ENCODE measurements around the gene POU2F2.

POU2F2 gene

GRCh38 chr19:42168206-42168605 lies 36.0 kb upstream of the POU2F2 start:
- Mint-ChIP-seq H3K27ac (no peak overlapping the region), H3K36me3 (ENCODE audit: low read depth) (no peaks in the 10 kb centered on the region), H3K4me3 (no peak overlapping the region), H3K9me3 (no peaks in the 10 kb centered on the region), H3K4me1 (ENCODE audit: low read depth) (peaks cover 9% of the 10 kb centered on the region), H3K27me3 (peaks cover 14% of the 10 kb centered on the region)
- intact Hi-C loops (cut with micrococcal nuclease): no loop called here

- Mint-ChIP-seq H3K4me3 (no peak overlapping the region), H3K27ac (no peak overlapping the region)
- intact Hi-C loops (cut with micrococcal nuclease): no loop called here
Measured at GRCh38 chr19:42166316-42166715, 34.1 kb upstream of the POU2F2 start.

GRCh38 chr19:42165146-42165545 lies 32.9 kb upstream of the POU2F2 start:
- Mint-ChIP-seq H3K27me3 (peaks cover 30% of the 10 kb centered on the region), H3K27ac (no peak overlapping the region), H3K4me3 (no peak overlapping the region), H3K36me3 (ENCODE audit: low read depth) (no peaks in the 10 kb centered on the region), H3K4me1 (ENCODE audit: low read depth) (peaks cover 9% of the 10 kb centered on the region), H3K9me3 (no peaks in the 10 kb centered on the region)
- intact Hi-C loops (cut with micrococcal nuclease): loop anchor here (1.0 kb wide), 1 partner anchor 18 kb away; no protein-coding TSS in a partner anchor

More at GRCh38 chr19:42166316-42166715, 34.1 kb upstream of the POU2F2 start:
- Mint-ChIP-seq H3K9me3 (no peaks in the 10 kb centered on the region), H3K27me3 (peaks cover 21% of the 10 kb centered on the region), H3K36me3 (ENCODE audit: low read depth) (no peaks in the 10 kb centered on the region), H3K4me1 (ENCODE audit: low read depth) (peaks cover 9% of the 10 kb centered on the region)

GRCh38 chr19:42161616-42162263 lies 29.5 kb upstream of the POU2F2 start:
- Mint-ChIP-seq H3K4me3 (no peak overlapping the region), H3K4me1 (ENCODE audit: low read depth) (peaks cover 9% of the 10 kb centered on the region), H3K9me3 (no peaks in the 10 kb centered on the region), H3K27ac (no peak overlapping the region), H3K36me3 (ENCODE audit: low read depth) (no peaks in the 10 kb centered on the region), H3K27me3 (peaks cover 39% of the 10 kb centered on the region)
- intact Hi-C loops (cut with micrococcal nuclease): no loop called here

GRCh38 chr19:42159942-42160341 lies 27.7 kb upstream of the POU2F2 start:
- H3K4me3 Mint-ChIP-seq: no peak overlapping the region
- intact Hi-C loops (cut with micrococcal nuclease): no loop called here
- H3K9me3 Mint-ChIP-seq: no peaks in the 10 kb centered on the region

GRCh38 chr19:42158926-42159325 lies 26.7 kb upstream of the POU2F2 start:
- H3K36me3 Mint-ChIP-seq (ENCODE audit: low read depth): no peaks in the 10 kb centered on the region
- no peaks in the 10 kb centered on the region for H3K9me3 Mint-ChIP-seq
- intact Hi-C loops (cut with micrococcal nuclease): no loop called here
- H3K4me1 Mint-ChIP-seq (ENCODE audit: low read depth): peaks cover 16% of the 10 kb centered on the region
- no peak overlapping the region for H3K27ac Mint-ChIP-seq
- peaks cover 47% of the 10 kb centered on the region for H3K27me3 Mint-ChIP-seq
- no peak overlapping the region for H3K4me3 Mint-ChIP-seq

More at GRCh38 chr19:42159942-42160341, 27.7 kb upstream of the POU2F2 start:
- peaks cover 41% of the 10 kb centered on the region for H3K27me3 Mint-ChIP-seq
- peaks cover 8% of the 10 kb centered on the region for H3K4me1 Mint-ChIP-seq (ENCODE audit: low read depth)
- no peaks in the 10 kb centered on the region for H3K36me3 Mint-ChIP-seq (ENCODE audit: low read depth)
- no peak overlapping the region for H3K27ac Mint-ChIP-seq

- no peaks in the 10 kb centered on the region for H3K9me3 Mint-ChIP-seq
Measured at GRCh38 chr19:42156571-42156970, 24.3 kb upstream of the POU2F2 start.

GRCh38 chr19:42155796-42156195 lies 23.6 kb upstream of the POU2F2 start:
- Mint-ChIP-seq H3K9me3 (no peaks in the 10 kb centered on the region), H3K4me1 (ENCODE audit: low read depth) (peaks cover 16% of the 10 kb centered on the region), H3K4me3 (no peak overlapping the region), H3K27me3 (peaks cover 47% of the 10 kb centered on the region), H3K36me3 (ENCODE audit: low read depth) (no peaks in the 10 kb centered on the region), H3K27ac (no peak overlapping the region)
- intact Hi-C loops (cut with micrococcal nuclease): no loop called here

More at GRCh38 chr19:42156571-42156970, 24.3 kb upstream of the POU2F2 start:
- H3K27ac Mint-ChIP-seq: no peak overlapping the region
- peaks cover 52% of the 10 kb centered on the region for H3K27me3 Mint-ChIP-seq
- no peak overlapping the region for H3K4me3 Mint-ChIP-seq
- H3K4me1 Mint-ChIP-seq (ENCODE audit: low read depth): peaks cover 16% of the 10 kb centered on the region
- H3K36me3 Mint-ChIP-seq (ENCODE audit: low read depth): no peaks in the 10 kb centered on the region
- intact Hi-C loops (cut with micrococcal nuclease): no loop called here

GRCh38 chr19:42154471-42155323 lies 22.5 kb upstream of the POU2F2 start:
- Mint-ChIP-seq H3K4me3 (no peak overlapping the region), H3K36me3 (ENCODE audit: low read depth) (no peaks in the 10 kb centered on the region), H3K9me3 (no peaks in the 10 kb centered on the region), H3K27ac (no peak overlapping the region), H3K27me3 (peaks cover 44% of the 10 kb centered on the region), H3K4me1 (ENCODE audit: low read depth) (peaks cover 16% of the 10 kb centered on the region)
- intact Hi-C loops (cut with micrococcal nuclease): no loop called here

GRCh38 chr19:42153672-42154433 lies 21.6 kb upstream of the POU2F2 start:
- intact Hi-C loops (cut with micrococcal nuclease): no loop called here
- H3K4me1 Mint-ChIP-seq (ENCODE audit: low read depth): peaks cover 16% of the 10 kb centered on the region
- H3K9me3 Mint-ChIP-seq: no peaks in the 10 kb centered on the region
- no peak overlapping the region for H3K4me3 Mint-ChIP-seq
- peaks cover 49% of the 10 kb centered on the region for H3K27me3 Mint-ChIP-seq
- H3K36me3 Mint-ChIP-seq (ENCODE audit: low read depth): no peaks in the 10 kb centered on the region
- no peak overlapping the region for H3K27ac Mint-ChIP-seq

- H3K4me1 Mint-ChIP-seq (ENCODE audit: low read depth): peaks cover 16% of the 10 kb centered on the region
- H3K4me3 Mint-ChIP-seq: no peak overlapping the region
- H3K36me3 Mint-ChIP-seq (ENCODE audit: low read depth): no peaks in the 10 kb centered on the region
- intact Hi-C loops (cut with micrococcal nuclease): no loop called here
- no peak overlapping the region for H3K27ac Mint-ChIP-seq
- peaks cover 52% of the 10 kb centered on the region for H3K27me3 Mint-ChIP-seq
- H3K9me3 Mint-ChIP-seq: no peaks in the 10 kb centered on the region
Measured at GRCh38 chr19:42152910-42153671, 20.8 kb upstream of the POU2F2 start.

GRCh38 chr19:42151782-42152684 lies 19.8 kb upstream of the POU2F2 start:
- Mint-ChIP-seq H3K4me1 (ENCODE audit: low read depth) (peaks cover 16% of the 10 kb centered on the region), H3K4me3 (no peak overlapping the region), H3K36me3 (ENCODE audit: low read depth) (no peaks in the 10 kb centered on the region), H3K27me3 (peaks cover 53% of the 10 kb centered on the region), H3K27ac (no peak overlapping the region), H3K9me3 (no peaks in the 10 kb centered on the region)
- intact Hi-C loops (cut with micrococcal nuclease): no loop called here

Measured in dendritic cell treated with granulocyte-macrophage colony-stimulating factor and Interleukin-4, amounts not matched to agents 40 ng/mL and 50 ng/mL, for 4 days (primary cell).